Measurements from ENCODE around the gene CHST8.

The CHST8 gene

DNA sequence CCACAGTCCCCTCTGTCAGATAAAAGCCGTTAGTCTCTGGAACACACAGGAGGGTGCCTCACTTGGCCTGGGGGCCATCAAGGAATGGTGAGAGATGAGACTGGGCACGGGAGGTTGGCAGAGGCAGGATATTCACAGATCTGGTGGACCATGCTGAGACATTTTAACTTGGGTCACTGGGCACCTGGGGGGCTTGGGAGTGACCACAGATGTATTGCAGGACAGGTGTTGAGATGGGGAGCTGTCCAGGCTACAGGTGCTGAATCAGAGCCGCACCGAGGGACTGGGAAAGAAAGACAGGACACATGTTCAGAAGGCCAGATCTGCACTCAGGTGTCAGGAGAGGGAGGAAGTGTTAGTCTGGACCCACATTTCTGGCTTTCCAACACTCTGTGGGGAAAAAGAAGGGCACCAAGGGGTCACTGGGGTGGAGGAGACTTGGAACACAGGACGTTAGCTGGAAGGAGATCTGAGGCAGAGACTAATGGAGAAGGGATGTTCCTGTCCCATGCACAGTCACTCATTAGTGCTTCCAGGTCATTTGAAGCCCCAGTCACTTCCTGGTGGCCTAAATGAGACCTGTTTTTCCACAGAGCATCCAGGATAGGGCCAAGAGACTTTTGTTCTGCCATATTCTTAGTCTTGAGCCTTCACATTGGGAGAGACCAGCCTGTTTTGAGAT lies 56.1 kb downstream of the CHST8 start:
- H3K4me2 ChIP-seq (ENCODE audit: insufficient read depth, low read length), result no peak overlapping the region
- DNase-seq (peak; percentile 13), ATAC-seq (ENCODE audit: insufficient read depth, low read depth) (no peak)
- no peaks in the 10 kb centered on the region for H3K36me3 ChIP-seq (ENCODE audit: insufficient read depth, low read length)
- no peaks in the 10 kb centered on the region for H3K9me3 ChIP-seq (ENCODE audit: insufficient read depth, low read length, severe bottlenecking)
- H3K4me1 ChIP-seq (ENCODE audit: insufficient read depth, low read length), result no peaks in the 10 kb centered on the region
- no peaks in the 10 kb centered on the region for H3K79me2 ChIP-seq (ENCODE audit: insufficient read depth, low read length)
- H3K27me3 ChIP-seq (ENCODE audit: insufficient read depth, low read length, poor library complexity), result no peaks in the 10 kb centered on the region
- no peak overlapping the region for H3K4me3 ChIP-seq (ENCODE audit: low read depth in 1 of 2, low read length in 2 of 2)
- H3K27ac ChIP-seq (ENCODE audit: low read length), result no peak overlapping the region
- TF ChIP-seq, protein P1, sequence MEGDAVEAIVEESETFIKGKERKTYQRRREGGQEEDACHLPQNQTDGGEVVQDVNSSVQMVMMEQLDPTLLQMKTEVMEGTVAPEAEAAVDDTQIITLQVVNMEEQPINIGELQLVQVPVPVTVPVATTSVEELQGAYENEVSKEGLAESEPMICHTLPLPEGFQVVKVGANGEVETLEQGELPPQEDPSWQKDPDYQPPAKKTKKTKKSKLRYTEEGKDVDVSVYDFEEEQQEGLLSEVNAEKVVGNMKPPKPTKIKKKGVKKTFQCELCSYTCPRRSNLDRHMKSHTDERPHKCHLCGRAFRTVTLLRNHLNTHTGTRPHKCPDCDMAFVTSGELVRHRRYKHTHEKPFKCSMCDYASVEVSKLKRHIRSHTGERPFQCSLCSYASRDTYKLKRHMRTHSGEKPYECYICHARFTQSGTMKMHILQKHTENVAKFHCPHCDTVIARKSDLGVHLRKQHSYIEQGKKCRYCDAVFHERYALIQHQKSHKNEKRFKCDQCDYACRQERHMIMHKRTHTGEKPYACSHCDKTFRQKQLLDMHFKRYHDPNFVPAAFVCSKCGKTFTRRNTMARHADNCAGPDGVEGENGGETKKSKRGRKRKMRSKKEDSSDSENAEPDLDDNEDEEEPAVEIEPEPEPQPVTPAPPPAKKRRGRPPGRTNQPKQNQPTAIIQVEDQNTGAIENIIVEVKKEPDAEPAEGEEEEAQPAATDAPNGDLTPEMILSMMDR (IDR thresholded peaks at IDR 0.05; ENCODE audit: borderline replicate concordance, extremely low read depth, low read length, poor library complexity, severe bottlenecking), result no peak
- TF ChIP-seq EZH2 (IDR thresholded peaks at IDR 0.05; ENCODE audit: borderline replicate concordance, low read depth, low read length, severe bottlenecking), result no peak
- no peak overlapping the region for H2AFZ ChIP-seq (ENCODE audit: low read depth, low read length)
- H3K9ac ChIP-seq (ENCODE audit: low read depth, low read length), result no peak overlapping the region
- peaks cover 6% of the 10 kb centered on the region; the same call in 1 of the 2 replicates for H4K20me1 ChIP-seq (ENCODE audit: insufficient read depth, low read length)

DNA sequence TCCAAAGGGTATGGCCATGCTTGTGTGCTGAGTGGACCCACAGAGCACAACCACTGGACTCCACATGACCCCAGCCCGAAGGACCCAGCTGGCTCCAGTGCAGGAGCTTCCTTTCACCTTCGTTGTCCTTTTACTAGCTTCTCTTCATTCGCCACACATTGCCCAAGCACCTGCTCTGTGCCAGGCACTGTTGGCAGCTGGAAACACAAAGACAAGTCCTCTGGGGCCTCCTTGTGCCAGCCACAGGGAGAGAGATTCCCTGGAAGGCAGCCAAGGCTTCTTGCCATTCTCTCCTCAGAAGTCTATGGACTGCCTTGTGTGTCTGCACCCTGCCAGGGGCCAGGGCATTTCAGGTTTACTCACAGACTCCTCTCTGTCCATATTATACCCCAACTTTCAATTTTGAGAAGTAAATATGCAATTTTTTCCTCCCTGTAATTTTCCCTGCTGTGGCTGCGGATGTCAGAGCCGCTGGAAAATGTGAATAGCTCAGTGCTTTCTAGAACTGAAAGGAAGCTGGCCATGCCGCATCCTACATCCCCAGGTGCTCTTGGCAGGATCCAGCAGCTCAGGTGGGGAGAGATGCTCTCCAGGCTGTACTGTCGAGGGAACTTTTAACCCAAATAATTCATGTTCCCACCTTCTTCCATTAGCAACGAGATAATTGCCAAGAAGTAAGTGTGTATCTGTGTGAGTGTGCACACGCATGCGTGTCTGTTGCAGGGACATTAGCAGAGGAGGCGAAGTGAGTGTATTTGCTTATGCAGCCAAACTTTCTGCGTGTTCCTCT lies 57.2 kb downstream of the CHST8 start:
- TF ChIP-seq EZH2 (IDR thresholded peaks at IDR 0.05; ENCODE audit: borderline replicate concordance, low read depth, low read length, severe bottlenecking), result no peak
- TF ChIP-seq, protein P1 (IDR thresholded peaks at IDR 0.05; ENCODE audit: borderline replicate concordance, extremely low read depth, low read length, poor library complexity, severe bottlenecking), result no peak
- Histone ChIP-seq H3K4me1 (ENCODE audit: insufficient read depth, low read length) (no peaks in the 10 kb centered on the region), H3K9me3 (ENCODE audit: insufficient read depth, low read length, severe bottlenecking) (no peaks in the 10 kb centered on the region), H3K27ac (ENCODE audit: low read length) (no peak overlapping the region), H3K9ac (ENCODE audit: low read depth, low read length) (no peak overlapping the region), H3K27me3 (ENCODE audit: insufficient read depth, low read length, poor library complexity) (no peaks in the 10 kb centered on the region), H3K36me3 (ENCODE audit: insufficient read depth, low read length) (no peaks in the 10 kb centered on the region), H4K20me1 (ENCODE audit: insufficient read depth, low read length) (peaks cover 6% of the 10 kb centered on the region; the same call in 1 of the 2 replicates), H3K79me2 (ENCODE audit: insufficient read depth, low read length) (no peaks in the 10 kb centered on the region), H2AFZ (ENCODE audit: low read depth, low read length) (no peak overlapping the region), H3K4me2 (ENCODE audit: insufficient read depth, low read length) (no peak overlapping the region), H3K4me3 (ENCODE audit: low read depth in 1 of 2, low read length in 2 of 2) (no peak overlapping the region)
- ATAC-seq (ENCODE audit: insufficient read depth, low read depth) (no peak), DNase-seq (no peak)

DNA sequence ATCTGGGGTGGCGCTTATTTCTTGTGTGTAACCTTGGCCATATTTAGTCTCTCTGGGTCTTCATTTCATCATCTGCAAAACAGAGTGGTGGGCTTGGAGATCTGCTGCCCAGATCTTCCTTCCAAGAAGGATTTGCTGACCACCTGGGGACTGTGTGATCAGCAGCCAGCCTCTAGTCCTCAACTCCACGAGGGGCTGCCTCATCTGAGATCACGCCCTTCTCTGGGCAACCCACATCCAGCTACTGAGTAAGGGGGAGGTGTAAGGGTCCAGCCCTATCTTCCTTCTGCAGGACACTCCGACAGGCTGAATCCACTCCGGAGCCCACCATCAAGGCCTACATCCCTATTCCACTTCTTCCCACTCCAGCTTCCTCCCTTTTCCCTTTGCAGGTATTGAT lies 57.9 kb downstream of the CHST8 start:
- Histone ChIP-seq H3K4me3 (ENCODE audit: low read depth in 1 of 2, low read length in 2 of 2) (no peak overlapping the region), H3K9ac (ENCODE audit: low read depth, low read length) (no peak overlapping the region), H3K79me2 (ENCODE audit: insufficient read depth, low read length) (no peaks in the 10 kb centered on the region), H3K4me2 (ENCODE audit: insufficient read depth, low read length) (no peak overlapping the region), H3K9me3 (ENCODE audit: insufficient read depth, low read length, severe bottlenecking) (no peaks in the 10 kb centered on the region), H3K27ac (ENCODE audit: low read length) (no peak overlapping the region), H3K36me3 (ENCODE audit: insufficient read depth, low read length) (no peaks in the 10 kb centered on the region), H4K20me1 (ENCODE audit: insufficient read depth, low read length) (peaks cover 6% of the 10 kb centered on the region; the same call in 1 of the 2 replicates), H3K4me1 (ENCODE audit: insufficient read depth, low read length) (no peaks in the 10 kb centered on the region), H3K27me3 (ENCODE audit: insufficient read depth, low read length, poor library complexity) (no peaks in the 10 kb centered on the region), H2AFZ (ENCODE audit: low read depth, low read length) (no peak overlapping the region)
- ATAC-seq (ENCODE audit: insufficient read depth, low read depth) (no peak), DNase-seq (no peak)
- TF ChIP-seq EZH2 (IDR thresholded peaks at IDR 0.05; ENCODE audit: borderline replicate concordance, low read depth, low read length, severe bottlenecking), result no peak
- TF ChIP-seq, protein P1 (IDR thresholded peaks at IDR 0.05; ENCODE audit: borderline replicate concordance, extremely low read depth, low read length, poor library complexity, severe bottlenecking), result no peak
